ENCODE data around the gene CEP350. TPM values are rescaled to one million over a fixed set of nuclear protein-coding genes. Genes with fewer than 3 reads are reported as not detected.

CEP350 gene
- total RNA-seq, 2 donors from 2014 or later, result 41.5 to 55.4 TPM

GRCh38 chr1:180033390-180033789, 78.8 kb downstream of the CEP350 start:
- Histone ChIP-seq H3K36me3 (replicated peaks in 1 of 2; ENCODE audit: insufficient read depth in 1 of 2, low read depth in 2 of 2) (peaks cover 0 to 14% of the 10 kb centered on the region in 2 donors), H3K4me3 (no peak overlapping the region), H3K4me1 (no peaks in the 10 kb centered on the region), H3K27ac (no peak overlapping the region), H3K27me3 (no peaks in the 10 kb centered on the region), H3K9me3 (no peaks in the 10 kb centered on the region)
- WGBS, 2 donors, result 39 to 41% methylated on average over 1 of the region's 1 CpG
- TF ChIP-seq CTCF (IDR thresholded peaks at IDR 0.05), result no peak
- no peak for TF ChIP-seq POLR2A (IDR thresholded peaks at IDR 0.05)
- no peak for DNase-seq
- intact Hi-C loops (cut with DNase I), result no loop called here
- ATAC-seq, result no peak

GRCh38 chr1:180040034-180040433, 85.4 kb downstream of the CEP350 start:
- DNase-seq, result no peak
- Histone ChIP-seq H3K4me3 (no peak overlapping the region), H3K27me3 (no peaks in the 10 kb centered on the region), H3K36me3 (replicated peaks in 1 of 2; ENCODE audit: insufficient read depth in 1 of 2, low read depth in 2 of 2) (peaks cover 0 to 29% of the 10 kb centered on the region in 2 donors), H3K9me3 (no peaks in the 10 kb centered on the region), H3K4me1 (no peaks in the 10 kb centered on the region), H3K27ac (no peak overlapping the region)
- TF ChIP-seq POLR2A (IDR thresholded peaks at IDR 0.05) (no peak), CTCF (IDR thresholded peaks at IDR 0.05) (no peak)
- WGBS, 2 donors, result 90 to 96% methylated on average over 3 of the region's 3 CpGs
- no peak for ATAC-seq
- intact Hi-C loops (cut with DNase I), result no loop called here

GRCh38 chr1:180041582-180041981, 87.0 kb downstream of the CEP350 start:
- no peak for DNase-seq
- WGBS, 2 donors, result 84 to 92% methylated on average over 5 of the region's 5 CpGs
- Histone ChIP-seq H3K27me3 (no peaks in the 10 kb centered on the region), H3K27ac (no peak overlapping the region), H3K9me3 (no peaks in the 10 kb centered on the region), H3K36me3 (replicated peaks in 1 of 2; ENCODE audit: insufficient read depth in 1 of 2, low read depth in 2 of 2) (peaks cover 0 to 32% of the 10 kb centered on the region in 2 donors), H3K4me3 (no peak overlapping the region), H3K4me1 (no peaks in the 10 kb centered on the region)
- intact Hi-C loops (cut with DNase I), result no loop called here
- no peak for ATAC-seq
- TF ChIP-seq CTCF (IDR thresholded peaks at IDR 0.05) (no peak), POLR2A (IDR thresholded peaks at IDR 0.05) (no peak)

GRCh38 chr1:180042988-180043622, 88.5 kb downstream of the CEP350 start:
- ATAC-seq (no peak), DNase-seq (no peak)
- intact Hi-C loops (cut with DNase I), result no loop called here
- Histone ChIP-seq H3K9me3 (no peaks in the 10 kb centered on the region), H3K4me3 (no peak overlapping the region), H3K27ac (no peak overlapping the region), H3K27me3 (no peaks in the 10 kb centered on the region), H3K36me3 (replicated peaks in 1 of 2; ENCODE audit: insufficient read depth in 1 of 2, low read depth in 2 of 2) (peaks cover 0 to 31% of the 10 kb centered on the region in 2 donors), H3K4me1 (no peaks in the 10 kb centered on the region)
- 92% methylated on average over 3 of the region's 3 CpGs for WGBS, 2 donors
- TF ChIP-seq POLR2A (IDR thresholded peaks at IDR 0.05) (no peak), CTCF (IDR thresholded peaks at IDR 0.05) (no peak)

- no peaks in the 10 kb centered on the region for H3K27me3 ChIP-seq
- DNase-seq, result no peak
- H3K9me3 ChIP-seq, result no peaks in the 10 kb centered on the region
- no peak for TF ChIP-seq CTCF (IDR thresholded peaks at IDR 0.05)
- no peak for TF ChIP-seq POLR2A (IDR thresholded peaks at IDR 0.05)
- peaks cover 0 to 32% of the 10 kb centered on the region in 2 donors for H3K36me3 ChIP-seq (replicated peaks in 1 of 2; ENCODE audit: insufficient read depth in 1 of 2, low read depth in 2 of 2)
- H3K4me1 ChIP-seq, result no peaks in the 10 kb centered on the region
- H3K4me3 ChIP-seq, result no peak overlapping the region
- intact Hi-C loops (cut with DNase I), result no loop called here
- H3K27ac ChIP-seq, result no peak overlapping the region
- ATAC-seq, result no peak
Measured at GRCh38 chr1:180043785-180044184, 89.2 kb downstream of the CEP350 start.

Data from body of pancreas (tissue), 4 donors.